Measurements from ENCODE around the gene EXOC2. TPM values are rescaled to one million over a fixed set of nuclear protein-coding genes. Genes with fewer than 3 reads are reported as not detected.

Gene EXOC2
- total RNA-seq, 4 donors from 2014 or later: 7.6 to 22.5 (median 20.2) TPM

DNA sequence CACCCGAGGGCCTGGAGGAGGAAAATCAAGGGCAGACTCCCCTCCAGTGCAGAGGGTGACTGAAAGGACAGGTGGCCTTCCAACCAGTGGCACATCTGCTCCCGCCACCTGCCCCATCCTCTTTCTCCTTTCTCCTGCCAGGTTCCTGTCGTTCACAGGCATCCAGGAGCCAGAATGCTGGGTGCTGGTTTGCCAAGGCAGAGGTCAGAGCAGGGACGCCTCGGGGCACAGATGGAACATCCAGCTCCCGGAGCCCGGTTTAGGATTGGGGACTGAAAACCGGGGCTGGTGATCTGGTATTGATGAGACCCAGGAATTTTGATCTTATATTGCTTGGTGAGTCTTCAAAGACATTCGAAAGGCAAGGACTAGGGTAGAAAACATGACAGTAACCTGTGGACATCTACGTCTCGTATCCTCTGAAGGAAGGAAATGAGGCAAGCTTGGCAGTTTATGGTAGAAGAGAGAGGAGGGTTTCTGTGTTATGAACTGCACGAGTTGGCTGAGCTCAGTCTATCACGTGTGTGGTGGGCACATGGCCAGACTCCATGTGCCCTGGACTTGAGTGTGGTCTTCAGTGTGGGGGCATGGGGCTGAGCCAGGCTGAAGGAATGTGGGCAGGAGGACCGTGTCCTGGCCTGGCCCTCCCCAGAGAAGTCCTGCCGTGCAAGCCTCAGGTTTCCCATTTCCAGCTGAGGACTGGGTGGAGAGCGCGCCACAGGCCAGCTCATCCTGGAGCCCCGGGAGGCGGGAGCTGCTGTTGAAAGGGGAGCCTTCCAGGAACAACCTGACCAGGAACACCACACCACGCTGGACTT, 227.2 kb downstream of the EXOC2 start:
- intact Hi-C loops (cut with DNase I; ENCODE audit: low total_unique reads): no loop called here
- 82 to 87% methylated on average over 3 to 20 of the region's 20 CpGs for WGBS, 2 donors (ENCODE audit: low coverage in 1 of 2)

DNA sequence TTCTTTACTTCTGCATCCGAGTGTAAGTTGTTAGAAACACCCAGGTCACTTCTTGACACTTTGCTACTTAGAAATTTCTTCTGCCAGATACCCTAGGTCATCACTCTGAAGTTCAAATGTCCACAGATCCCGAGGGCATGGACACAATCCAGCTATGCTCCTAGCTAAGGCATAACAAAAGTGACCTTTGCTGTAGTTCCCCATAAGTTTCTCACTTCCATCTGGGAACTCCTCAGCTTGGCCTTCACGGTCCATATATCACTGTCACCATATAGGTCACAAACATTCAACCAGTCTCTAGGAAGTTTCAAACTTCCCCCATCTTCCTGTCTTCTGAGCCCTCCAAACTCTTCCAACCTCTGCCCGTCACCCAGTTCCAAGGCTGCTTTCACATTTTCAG, 236.1 kb downstream of the EXOC2 start:
- Histone ChIP-seq H3K4me3 (no peak overlapping the region), H3K27ac (no peak overlapping the region), H3K4me1 (no peaks in the 10 kb centered on the region), H3K9me3 (no peaks in the 10 kb centered on the region), H3K36me3 (no peaks in the 10 kb centered on the region), H3K27me3 (no peaks in the 10 kb centered on the region)
- intact Hi-C loops (cut with DNase I; ENCODE audit: low total_unique reads): no loop called here
- in situ Hi-C loops (cut with MboI; ENCODE audit: low pct_ligation_motif_present in 1 of 4, low pct_unique_long_range_greater_than_20kb in 1 of 4, low sequenced_read_pairs in 3 of 4): no loop called here
- TF ChIP-seq POLR2A (IDR thresholded peaks at IDR 0.05) (no peak), POLR2AphosphoS5 (IDR thresholded peaks at IDR 0.05) (no peak), EP300 (IDR thresholded peaks at IDR 0.05; ENCODE audit: low read depth) (no peak)
- TF ChIP-seq, protein P1, sequence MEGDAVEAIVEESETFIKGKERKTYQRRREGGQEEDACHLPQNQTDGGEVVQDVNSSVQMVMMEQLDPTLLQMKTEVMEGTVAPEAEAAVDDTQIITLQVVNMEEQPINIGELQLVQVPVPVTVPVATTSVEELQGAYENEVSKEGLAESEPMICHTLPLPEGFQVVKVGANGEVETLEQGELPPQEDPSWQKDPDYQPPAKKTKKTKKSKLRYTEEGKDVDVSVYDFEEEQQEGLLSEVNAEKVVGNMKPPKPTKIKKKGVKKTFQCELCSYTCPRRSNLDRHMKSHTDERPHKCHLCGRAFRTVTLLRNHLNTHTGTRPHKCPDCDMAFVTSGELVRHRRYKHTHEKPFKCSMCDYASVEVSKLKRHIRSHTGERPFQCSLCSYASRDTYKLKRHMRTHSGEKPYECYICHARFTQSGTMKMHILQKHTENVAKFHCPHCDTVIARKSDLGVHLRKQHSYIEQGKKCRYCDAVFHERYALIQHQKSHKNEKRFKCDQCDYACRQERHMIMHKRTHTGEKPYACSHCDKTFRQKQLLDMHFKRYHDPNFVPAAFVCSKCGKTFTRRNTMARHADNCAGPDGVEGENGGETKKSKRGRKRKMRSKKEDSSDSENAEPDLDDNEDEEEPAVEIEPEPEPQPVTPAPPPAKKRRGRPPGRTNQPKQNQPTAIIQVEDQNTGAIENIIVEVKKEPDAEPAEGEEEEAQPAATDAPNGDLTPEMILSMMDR (IDR thresholded peaks at IDR 0.05): no peak
- WGBS, 2 donors (ENCODE audit: low coverage in 1 of 2): 86 to 100% methylated on average over 2 to 4 of the region's 4 CpGs
- no peak for DNase-seq

More for the DNA sequence above, 227.2 kb downstream of the EXOC2 start:
- Histone ChIP-seq H3K27me3 (peaks cover 7% of the 10 kb centered on the region), H3K4me1 (no peaks in the 10 kb centered on the region), H3K4me3 (no peak overlapping the region), H3K27ac (no peak overlapping the region), H3K36me3 (no peaks in the 10 kb centered on the region), H3K9me3 (no peaks in the 10 kb centered on the region)
- in situ Hi-C loops (cut with MboI; ENCODE audit: low pct_ligation_motif_present in 1 of 4, low pct_unique_long_range_greater_than_20kb in 1 of 4, low sequenced_read_pairs in 3 of 4): no loop called here
- TF ChIP-seq, protein P1 (IDR thresholded peaks at IDR 0.05): no peak
- TF ChIP-seq POLR2A (IDR thresholded peaks at IDR 0.05) (no peak), EP300 (IDR thresholded peaks at IDR 0.05; ENCODE audit: low read depth) (no peak), POLR2AphosphoS5 (IDR thresholded peaks at IDR 0.05) (no peak)
- DNase-seq: no peak

DNA sequence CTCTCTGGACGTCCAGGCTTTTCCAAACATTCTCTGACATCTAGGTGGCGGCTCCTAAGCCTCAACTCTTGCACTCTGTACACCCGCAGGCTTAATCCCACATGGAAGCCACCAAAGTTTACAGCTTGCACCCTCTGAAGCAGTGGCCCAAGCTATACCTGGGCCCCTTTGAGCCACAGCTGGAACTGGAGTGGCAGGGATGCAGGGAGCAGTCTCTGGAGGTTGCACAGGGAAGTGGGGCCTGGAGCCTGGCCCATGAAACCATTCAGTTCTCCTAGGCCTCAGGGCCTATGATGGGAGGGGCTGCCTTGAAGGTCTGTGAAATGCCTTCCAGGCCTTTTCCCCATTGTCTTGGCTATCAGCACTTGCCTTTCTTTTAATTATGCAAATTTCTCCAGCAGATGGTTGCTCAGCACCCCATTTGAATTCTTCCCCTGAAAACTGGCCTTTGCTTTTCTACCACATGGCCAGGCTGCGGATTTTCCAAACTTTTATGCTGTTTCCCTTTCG, 236.5 kb downstream of the EXOC2 start:
- H3K27ac ChIP-seq: no peak overlapping the region
- H3K4me1 ChIP-seq: no peaks in the 10 kb centered on the region
- WGBS, 2 donors (ENCODE audit: low coverage in 1 of 2): 95 to 100% methylated on average over 2 to 5 of the region's 5 CpGs
- in situ Hi-C loops (cut with MboI; ENCODE audit: low pct_ligation_motif_present in 1 of 4, low pct_unique_long_range_greater_than_20kb in 1 of 4, low sequenced_read_pairs in 3 of 4) (no loop called here), intact Hi-C loops (cut with DNase I; ENCODE audit: low total_unique reads) (no loop called here)
- no peak overlapping the region for H3K4me3 ChIP-seq
- no peaks in the 10 kb centered on the region for H3K27me3 ChIP-seq
- TF ChIP-seq EP300 (IDR thresholded peaks at IDR 0.05; ENCODE audit: low read depth) (no peak), POLR2AphosphoS5 (IDR thresholded peaks at IDR 0.05) (no peak), POLR2A (IDR thresholded peaks at IDR 0.05) (no peak)
- TF ChIP-seq, protein P1 (IDR thresholded peaks at IDR 0.05): no peak
- DNase-seq: no peak
- no peaks in the 10 kb centered on the region for H3K9me3 ChIP-seq
- H3K36me3 ChIP-seq: no peaks in the 10 kb centered on the region

DNA sequence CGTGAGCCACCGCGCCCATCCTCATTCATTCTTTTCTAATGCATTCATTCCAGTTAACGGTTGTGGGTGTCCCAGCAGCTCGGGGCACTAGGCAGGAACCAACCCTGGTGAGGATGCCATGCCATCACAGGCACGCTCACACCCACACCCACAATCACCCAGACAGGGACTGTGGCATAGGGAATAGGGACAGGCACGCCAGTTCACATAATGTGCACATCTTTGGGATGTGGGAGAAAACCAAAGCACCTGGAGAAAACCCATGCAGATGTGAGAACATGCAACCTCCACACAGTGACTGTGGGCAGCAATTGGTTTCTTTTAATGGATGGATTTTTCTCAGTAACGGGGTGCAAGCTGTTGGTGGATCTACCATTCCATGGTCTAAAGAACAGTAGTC, 237.1 kb downstream of the EXOC2 start:
- no peak for DNase-seq
- H3K9me3 ChIP-seq: no peaks in the 10 kb centered on the region
- no peaks in the 10 kb centered on the region for H3K36me3 ChIP-seq
- H3K27me3 ChIP-seq: no peaks in the 10 kb centered on the region
- no peak overlapping the region for H3K4me3 ChIP-seq
- in situ Hi-C loops (cut with MboI; ENCODE audit: low pct_ligation_motif_present in 1 of 4, low pct_unique_long_range_greater_than_20kb in 1 of 4, low sequenced_read_pairs in 3 of 4) (no loop called here), intact Hi-C loops (cut with DNase I; ENCODE audit: low total_unique reads) (no loop called here)
- H3K4me1 ChIP-seq: no peaks in the 10 kb centered on the region
- no peak overlapping the region for H3K27ac ChIP-seq
- TF ChIP-seq, protein P1 (IDR thresholded peaks at IDR 0.05): no peak
- TF ChIP-seq POLR2A (IDR thresholded peaks at IDR 0.05): no peak
- no peak for TF ChIP-seq EP300 (IDR thresholded peaks at IDR 0.05; ENCODE audit: low read depth)
- 91 to 96% methylated on average over 4 to 8 of the region's 8 CpGs for WGBS, 2 donors (ENCODE audit: low coverage in 1 of 2)

Measured in transverse colon (tissue), 4 donors.